ENCODE results near the gene BAIAP2L1.

- TF ChIP-seq CTCF (IDR thresholded peaks at IDR 0.05) (no peak), POLR2A (IDR thresholded peaks at IDR 0.05) (no peak)
Observed at GRCh38 chr7:98322331-98323270, 78.3 kb downstream of the BAIAP2L1 start.

Data from uterus (tissue), 2 donors.